DMS 273 treated with DMSO at 0.1 percent for 48 hours (cell line): ENCODE measurements around the gene DNAAF9.
A peak's percentile ranks its signal among the peaks of the same experiment; 100 is the strongest.

Experiments
- DNase-seq: peaks from one replicate; lab custom pipeline; 2025; lab: John Stamatoyannopoulos, UW

DNAAF9 gene

GRCh38 chr20:3410464-3410863 is 3.0 kb upstream of the DNAAF9 start:
- DNase-seq = no peak

GRCh38 chr20:3409417-3409816 is 1.9 kb upstream of the DNAAF9 start:
- DNase-seq = no peak

- DNase-seq = peak; percentile 73
Measured at GRCh38 chr20:3407771-3408637, 535 bp upstream of the DNAAF9 start.

GRCh38 chr20:3406481-3407039 is 909 bp downstream of the DNAAF9 start:
- DNase-seq = no peak

- no peak for DNase-seq
Measured at GRCh38 chr20:3405696-3406358, 1.6 kb downstream of the DNAAF9 start.

GRCh38 chr20:3405139-3405538 is 2.3 kb downstream of the DNAAF9 start:
- no peak for DNase-seq

GRCh38 chr20:3404402-3404801 is 3.1 kb downstream of the DNAAF9 start:
- no peak for DNase-seq

GRCh38 chr20:3403741-3404140 is 3.7 kb downstream of the DNAAF9 start:
- no peak for DNase-seq

- no peak for DNase-seq
Measured at GRCh38 chr20:3402453-3402852, 5.0 kb downstream of the DNAAF9 start.

- no peak for DNase-seq
Measured at GRCh38 chr20:3400260-3401155, 7.0 kb downstream of the DNAAF9 start.

- DNase-seq = no peak
Measured at GRCh38 chr20:3398681-3399252, 8.7 kb downstream of the DNAAF9 start.

- DNase-seq = no peak
Measured at GRCh38 chr20:3396492-3396891, 11.0 kb downstream of the DNAAF9 start.

- no peak for DNase-seq
Measured at GRCh38 chr20:3392756-3393155, 14.7 kb downstream of the DNAAF9 start.

- no peak for DNase-seq
Measured at GRCh38 chr20:3390759-3391425, 16.6 kb downstream of the DNAAF9 start.

GRCh38 chr20:3383878-3384495 is 23.5 kb downstream of the DNAAF9 start:
- no peak for DNase-seq

- DNase-seq = no peak
Measured at GRCh38 chr20:3382836-3383235, 24.6 kb downstream of the DNAAF9 start.

GRCh38 chr20:3380228-3381070 is 27.0 kb downstream of the DNAAF9 start:
- no peak for DNase-seq

GRCh38 chr20:3378138-3378537 is 29.3 kb downstream of the DNAAF9 start:
- DNase-seq = no peak

GRCh38 chr20:3377644-3378043 is 29.8 kb downstream of the DNAAF9 start:
- no peak for DNase-seq

- DNase-seq = no peak
Measured at GRCh38 chr20:3374296-3374695, 33.2 kb downstream of the DNAAF9 start.
